ENCODE measurements around the gene ZBTB4. TPM values are rescaled to one million over a fixed set of nuclear protein-coding genes. Genes with fewer than 3 reads are reported as not detected.
A peak's percentile ranks its signal among the peaks of the same experiment; 100 is the strongest.

The ZBTB4 gene
- total RNA-seq, 1 experiment from 2014 or later, result 17.7 TPM

DNA sequence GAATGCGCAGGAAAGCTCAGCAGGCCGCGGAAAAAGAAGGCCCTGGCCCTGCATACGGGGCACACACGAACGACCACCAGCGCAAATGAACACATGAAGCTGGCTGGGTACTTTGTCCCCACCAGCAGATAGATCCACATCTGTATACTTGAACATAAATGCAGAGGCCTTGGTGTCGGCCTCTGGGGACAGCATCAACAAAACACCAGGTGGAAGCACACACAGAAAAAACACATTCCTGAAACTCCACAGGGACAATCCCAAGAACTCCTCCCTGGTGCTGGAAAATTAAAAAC, 606 bp upstream of the ZBTB4 start:
- Histone ChIP-seq H3K27me3 (replicated peaks; ENCODE audit: insufficient read depth, low read depth, low read length, poor library complexity) (no peaks in the 10 kb centered on the region), H3K9me3 (ENCODE audit: low read depth, low read length, poor library complexity, severe bottlenecking) (no peaks in the 10 kb centered on the region), H3K36me3 (ENCODE audit: insufficient read depth, low read length, poor library complexity, severe bottlenecking) (no peaks in the 10 kb centered on the region), H3K4me3 (ENCODE audit: low read depth, low read length, poor library complexity, severe bottlenecking) (peak overlapping the region; percentile 98), H3K27ac (ENCODE audit: low read depth, low read length, poor library complexity, severe bottlenecking) (peak overlapping the region; percentile 97), H3K4me1 (ENCODE audit: insufficient read depth, low read length, poor library complexity, severe bottlenecking) (peaks cover 37% of the 10 kb centered on the region)
- TF ChIP-seq, protein P1, sequence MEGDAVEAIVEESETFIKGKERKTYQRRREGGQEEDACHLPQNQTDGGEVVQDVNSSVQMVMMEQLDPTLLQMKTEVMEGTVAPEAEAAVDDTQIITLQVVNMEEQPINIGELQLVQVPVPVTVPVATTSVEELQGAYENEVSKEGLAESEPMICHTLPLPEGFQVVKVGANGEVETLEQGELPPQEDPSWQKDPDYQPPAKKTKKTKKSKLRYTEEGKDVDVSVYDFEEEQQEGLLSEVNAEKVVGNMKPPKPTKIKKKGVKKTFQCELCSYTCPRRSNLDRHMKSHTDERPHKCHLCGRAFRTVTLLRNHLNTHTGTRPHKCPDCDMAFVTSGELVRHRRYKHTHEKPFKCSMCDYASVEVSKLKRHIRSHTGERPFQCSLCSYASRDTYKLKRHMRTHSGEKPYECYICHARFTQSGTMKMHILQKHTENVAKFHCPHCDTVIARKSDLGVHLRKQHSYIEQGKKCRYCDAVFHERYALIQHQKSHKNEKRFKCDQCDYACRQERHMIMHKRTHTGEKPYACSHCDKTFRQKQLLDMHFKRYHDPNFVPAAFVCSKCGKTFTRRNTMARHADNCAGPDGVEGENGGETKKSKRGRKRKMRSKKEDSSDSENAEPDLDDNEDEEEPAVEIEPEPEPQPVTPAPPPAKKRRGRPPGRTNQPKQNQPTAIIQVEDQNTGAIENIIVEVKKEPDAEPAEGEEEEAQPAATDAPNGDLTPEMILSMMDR (conservative IDR thresholded peaks at IDR 0.05; ENCODE audit: low read depth, low read length), result no peak
- TF ChIP-seq EZH2 (IDR thresholded peaks at IDR 0.05; ENCODE audit: borderline replicate concordance, low read depth, low read length, poor library complexity, severe bottlenecking), result no peak
- BruUV-seq (replicated peaks), result no TSS peak
- no peak for DNase-seq (ENCODE audit: low spot score)
- intact Hi-C loops (cut with micrococcal nuclease; ENCODE audit: unreplicated experiment), result loop anchor here (10.0 kb wide), 1 partner anchor 125 kb away; the partner anchor contains the start of genes KCTD11 and TMEM95
- CTCF ChIA-PET, result interaction anchor here (0.6 kb wide), 1 partner anchor 39 kb away, joined by 4 read pairs; no protein-coding TSS in a partner anchor
- POLR2A ChIA-PET (ENCODE audit: low non-redundant PET), result interaction anchor here (0.7 kb wide), 1 partner anchor 16 kb away, joined by 9 read pairs; no protein-coding TSS in a partner anchor

DNA sequence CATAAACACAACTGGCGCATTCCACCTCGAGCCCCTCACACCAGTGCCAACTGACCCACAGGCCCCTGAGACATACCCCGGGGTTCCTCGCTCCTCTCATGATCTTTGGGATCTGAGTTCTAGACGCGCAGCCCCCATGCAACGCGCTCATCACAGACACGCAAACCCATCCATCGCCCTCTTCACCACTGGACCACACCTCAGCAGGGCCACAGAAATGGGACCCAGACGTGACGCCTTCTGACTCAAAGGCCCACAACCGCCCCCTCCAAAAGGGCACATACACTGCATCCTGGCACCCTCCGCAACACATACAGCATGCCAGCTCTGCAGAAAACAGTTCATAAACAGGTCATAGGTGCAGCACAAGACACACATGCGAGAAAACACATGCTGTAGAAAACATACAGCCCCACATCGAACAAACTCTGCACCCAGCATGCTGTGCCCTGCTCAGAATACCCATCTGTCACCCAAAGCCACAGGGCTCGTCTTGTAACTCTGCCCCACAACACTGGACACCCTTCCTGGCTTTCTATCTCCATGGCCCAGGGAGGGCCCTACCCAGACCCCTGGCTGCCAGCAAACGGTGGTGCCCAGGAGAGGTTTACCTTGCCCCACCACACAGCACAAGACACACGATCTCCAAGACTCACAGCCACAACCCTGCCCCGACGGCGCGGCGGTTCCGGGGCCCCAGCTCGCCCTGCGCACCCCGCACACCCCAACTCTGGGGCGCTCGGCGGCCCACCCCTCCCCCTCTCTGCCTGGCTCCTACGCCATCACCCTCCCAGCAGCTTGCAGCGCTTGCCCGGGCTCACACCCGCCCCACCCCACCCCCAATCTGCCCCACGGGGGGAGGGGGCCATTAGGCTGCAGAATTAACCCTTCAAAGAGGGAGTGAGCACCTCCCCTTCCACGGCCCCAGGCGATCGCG, 887 bp downstream of the ZBTB4 start:
- Histone ChIP-seq H3K27me3 (replicated peaks; ENCODE audit: insufficient read depth, low read depth, low read length, poor library complexity) (no peaks in the 10 kb centered on the region), H3K4me1 (ENCODE audit: insufficient read depth, low read length, poor library complexity, severe bottlenecking) (peaks cover 37% of the 10 kb centered on the region), H3K27ac (ENCODE audit: low read depth, low read length, poor library complexity, severe bottlenecking) (peak overlapping the region; percentile 97), H3K36me3 (ENCODE audit: insufficient read depth, low read length, poor library complexity, severe bottlenecking) (no peaks in the 10 kb centered on the region), H3K4me3 (ENCODE audit: low read depth, low read length, poor library complexity, severe bottlenecking) (peak overlapping the region; percentile 98), H3K9me3 (ENCODE audit: low read depth, low read length, poor library complexity, severe bottlenecking) (no peaks in the 10 kb centered on the region)
- ChIA-PET CTCF (no interaction called here), POLR2A (ENCODE audit: low non-redundant PET) (interaction anchor here (0.6 to 0.9 kb wide), 2 partner anchors 8 to 109 kb away, joined by 3 read pairs; no protein-coding TSS in a partner anchor)
- no peak for TF ChIP-seq EZH2 (IDR thresholded peaks at IDR 0.05; ENCODE audit: borderline replicate concordance, low read depth, low read length, poor library complexity, severe bottlenecking)
- TF ChIP-seq, protein P1 (conservative IDR thresholded peaks at IDR 0.05; ENCODE audit: low read depth, low read length), result no peak
- DNase-seq (ENCODE audit: low spot score), result peak; percentile 54
- intact Hi-C loops (cut with micrococcal nuclease; ENCODE audit: unreplicated experiment), result no loop called here
- TSS peak; percentile 11 for BruUV-seq (replicated peaks)

DNA sequence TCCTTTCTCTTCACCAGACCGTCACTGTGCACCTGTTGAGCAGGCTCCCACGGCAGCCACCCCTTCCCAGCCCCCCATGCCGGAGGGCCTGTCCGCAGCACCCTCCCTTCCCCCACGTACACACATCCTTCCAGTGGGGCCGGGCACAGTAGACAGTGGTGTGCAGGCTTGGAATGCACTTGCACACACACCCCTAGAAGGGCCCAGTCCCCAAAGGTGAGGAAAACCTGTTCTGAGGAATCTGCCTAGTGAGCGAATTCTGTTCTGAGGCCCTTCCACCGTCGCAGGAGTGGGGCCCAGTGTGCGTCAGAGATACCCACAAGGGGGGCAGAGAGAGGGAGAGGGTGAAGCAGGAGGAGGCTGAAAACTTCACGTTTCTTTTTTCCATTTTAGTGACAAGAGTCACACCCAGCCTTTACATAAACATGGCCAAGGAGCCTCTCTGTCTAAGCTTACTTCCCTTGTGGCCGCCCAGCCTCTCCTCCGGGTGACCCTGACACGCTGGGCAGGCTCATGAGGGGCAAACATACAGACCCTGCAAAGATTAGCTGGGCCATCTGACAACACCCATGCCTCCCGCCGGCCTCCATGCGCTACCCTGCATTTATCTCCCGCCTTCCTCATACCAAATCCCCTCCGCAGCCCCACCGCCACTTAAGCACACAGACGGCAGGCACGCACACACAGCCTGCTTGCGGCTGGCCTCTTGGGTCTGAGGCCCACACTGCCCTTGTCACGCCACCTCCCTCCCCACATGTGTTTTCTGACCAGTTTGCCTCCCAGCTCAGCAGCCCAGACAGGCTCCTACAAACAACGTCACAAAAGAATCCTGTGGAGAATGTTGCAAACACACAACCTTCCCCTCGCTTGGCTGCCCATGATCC, 1.8 kb downstream of the ZBTB4 start:
- ChIA-PET POLR2A (ENCODE audit: low non-redundant PET) (interaction anchor here (0.6 to 0.9 kb wide), 2 partner anchors 9 to 110 kb away, joined by 3 read pairs; no protein-coding TSS in a partner anchor), CTCF (no interaction called here)
- Histone ChIP-seq H3K27ac (ENCODE audit: low read depth, low read length, poor library complexity, severe bottlenecking) (peak overlapping the region; percentile 97), H3K4me1 (ENCODE audit: insufficient read depth, low read length, poor library complexity, severe bottlenecking) (peaks cover 32% of the 10 kb centered on the region), H3K4me3 (ENCODE audit: low read depth, low read length, poor library complexity, severe bottlenecking) (peak overlapping the region; percentile 98), H3K27me3 (replicated peaks; ENCODE audit: insufficient read depth, low read depth, low read length, poor library complexity) (no peaks in the 10 kb centered on the region), H3K9me3 (ENCODE audit: low read depth, low read length, poor library complexity, severe bottlenecking) (no peaks in the 10 kb centered on the region), H3K36me3 (ENCODE audit: insufficient read depth, low read length, poor library complexity, severe bottlenecking) (no peaks in the 10 kb centered on the region)
- TF ChIP-seq EZH2 (IDR thresholded peaks at IDR 0.05; ENCODE audit: borderline replicate concordance, low read depth, low read length, poor library complexity, severe bottlenecking), result no peak
- TF ChIP-seq, protein P1 (conservative IDR thresholded peaks at IDR 0.05; ENCODE audit: low read depth, low read length), result no peak
- intact Hi-C loops (cut with micrococcal nuclease; ENCODE audit: unreplicated experiment), result no loop called here
- no peak for DNase-seq (ENCODE audit: low spot score)
- no TSS peak for BruUV-seq (replicated peaks)

Measured in A673 (cell line).